ENCODE results near the gene PLEKHA6.

The PLEKHA6 gene

GRCh38 chr1:204341380-204341779 lies 18.3 kb downstream of the PLEKHA6 start:
- Histone ChIP-seq H3K27ac (ENCODE audit: low read length, poor library complexity, severe bottlenecking) (no peak overlapping the region), H3K4me3 (ENCODE audit: insufficient read depth in 1 of 2, low read depth in 1 of 2, low read length in 2 of 2) (no peak overlapping the region), H2AK5ac (ENCODE audit: low read length, severe bottlenecking) (no peak overlapping the region), H3K27me3 (ENCODE audit: control insufficient read depth in 1 of 2, insufficient read depth in 1 of 2, low read length in 2 of 2) (peaks cover 11 to 80% of the 10 kb centered on the region in 2 experiments), H2BK12ac (ENCODE audit: low read length in 2 of 2) (no peak overlapping the region), H2BK5ac (ENCODE audit: low read depth, low read length, poor library complexity, severe bottlenecking) (no peak overlapping the region), H3K9ac (ENCODE audit: low read length) (no peak overlapping the region), H4K8ac (ENCODE audit: low read length) (no peak overlapping the region), H2AFZ (ENCODE audit: low read depth, low read length) (no peak overlapping the region), H4K91ac (ENCODE audit: low read length) (no peak overlapping the region), H3K18ac (ENCODE audit: low read depth in 1 of 2, low read length in 2 of 2) (no peak overlapping the region), H3K36me3 (ENCODE audit: control insufficient read depth in 1 of 2, insufficient read depth in 2 of 2, low read depth in 1 of 2, low read length in 2 of 2) (no peaks in the 10 kb centered on the region), H3K23ac (ENCODE audit: low read length in 2 of 2) (no peak overlapping the region), H3K4me1 (ENCODE audit: control insufficient read depth, insufficient read depth, low read depth, low read length) (no peaks in the 10 kb centered on the region), H3K9me3 (ENCODE audit: control insufficient read depth, low read length) (no peaks in the 10 kb centered on the region), H2BK15ac (ENCODE audit: low read depth, poor library complexity, severe bottlenecking) (no peak overlapping the region), H3K4me2 (ENCODE audit: low read length, poor library complexity, severe bottlenecking) (no peak overlapping the region), H3K4ac (ENCODE audit: low read depth in 1 of 2, low read length in 2 of 2) (no peak overlapping the region), H3K79me1 (replicated peaks; ENCODE audit: low read length, poor library complexity, severe bottlenecking) (no peaks in the 10 kb centered on the region), H3K14ac (ENCODE audit: low read length in 2 of 2) (no peak overlapping the region), H2BK120ac (ENCODE audit: low read depth, low read length) (no peak overlapping the region)
- no peak for DNase-seq

GRCh38 chr1:204340081-204340889 lies 19.4 kb downstream of the PLEKHA6 start:
- no peak overlapping the region for H2BK15ac ChIP-seq (ENCODE audit: low read depth, poor library complexity, severe bottlenecking)
- no peaks in the 10 kb centered on the region for H3K36me3 ChIP-seq (ENCODE audit: control insufficient read depth in 1 of 2, insufficient read depth in 2 of 2, low read depth in 1 of 2, low read length in 2 of 2)
- H3K27ac ChIP-seq (ENCODE audit: low read length, poor library complexity, severe bottlenecking) = no peak overlapping the region
- no peak overlapping the region for H4K91ac ChIP-seq (ENCODE audit: low read length)
- no peaks in the 10 kb centered on the region for H3K9me3 ChIP-seq (ENCODE audit: control insufficient read depth, low read length)
- no peak for DNase-seq
- H2AK5ac ChIP-seq (ENCODE audit: low read length, severe bottlenecking) = no peak overlapping the region
- no peak overlapping the region for H4K8ac ChIP-seq (ENCODE audit: low read length)
- no peak overlapping the region for H3K18ac ChIP-seq (ENCODE audit: low read depth in 1 of 2, low read length in 2 of 2)
- H3K4ac ChIP-seq (ENCODE audit: low read depth in 1 of 2, low read length in 2 of 2) = no peak overlapping the region
- no peak overlapping the region for H2BK5ac ChIP-seq (ENCODE audit: low read depth, low read length, poor library complexity, severe bottlenecking)
- H2AFZ ChIP-seq (ENCODE audit: low read depth, low read length) = no peak overlapping the region
- H3K14ac ChIP-seq (ENCODE audit: low read length in 2 of 2) = peak overlapping the region in 1 of 2 experiments; percentile 7
- peaks cover 17 to 78% of the 10 kb centered on the region in 2 experiments for H3K27me3 ChIP-seq (ENCODE audit: control insufficient read depth in 1 of 2, insufficient read depth in 1 of 2, low read length in 2 of 2)
- H2BK12ac ChIP-seq (ENCODE audit: low read length in 2 of 2) = peak overlapping the region; percentile 6 to 38
- H3K9ac ChIP-seq (ENCODE audit: low read length) = no peak overlapping the region
- H3K23ac ChIP-seq (ENCODE audit: low read length in 2 of 2) = no peak overlapping the region
- H2BK120ac ChIP-seq (ENCODE audit: low read depth, low read length) = no peak overlapping the region
- H3K4me3 ChIP-seq (ENCODE audit: insufficient read depth in 1 of 2, low read depth in 1 of 2, low read length in 2 of 2) = no peak overlapping the region
- 64% methylated on average over 12 of the region's 12 CpGs for WGBS
- H3K4me2 ChIP-seq (ENCODE audit: low read length, poor library complexity, severe bottlenecking) = no peak overlapping the region
- H3K79me1 ChIP-seq (replicated peaks; ENCODE audit: low read length, poor library complexity, severe bottlenecking) = no peaks in the 10 kb centered on the region
- H3K4me1 ChIP-seq (ENCODE audit: control insufficient read depth, insufficient read depth, low read depth, low read length) = no peaks in the 10 kb centered on the region

DNA sequence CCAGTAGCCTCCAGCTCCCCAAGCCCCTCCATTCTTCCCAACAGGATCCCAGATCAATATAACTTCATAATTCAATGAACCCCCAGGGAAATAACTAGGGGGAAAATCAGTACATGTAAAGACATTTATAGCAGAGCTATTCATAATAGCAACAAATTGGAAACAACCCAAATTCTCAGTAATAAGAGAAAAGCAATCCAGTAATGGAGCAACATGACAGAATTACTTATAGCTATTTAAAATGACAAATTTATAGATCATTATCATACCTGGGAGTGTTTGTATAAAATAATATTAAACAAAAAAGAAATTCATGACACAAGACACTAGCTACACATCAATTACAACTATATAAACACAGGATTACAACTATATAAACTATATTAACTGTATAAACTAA lies 20.2 kb downstream of the PLEKHA6 start:
- H2BK12ac ChIP-seq (ENCODE audit: low read length in 2 of 2) = no peak overlapping the region
- no peak overlapping the region for H2BK120ac ChIP-seq (ENCODE audit: low read depth, low read length)
- H2AFZ ChIP-seq (ENCODE audit: low read depth, low read length) = no peak overlapping the region
- H3K9ac ChIP-seq (ENCODE audit: low read length) = no peak overlapping the region
- no peaks in the 10 kb centered on the region for H3K9me3 ChIP-seq (ENCODE audit: control insufficient read depth, low read length)
- no peak overlapping the region for H3K4me2 ChIP-seq (ENCODE audit: low read length, poor library complexity, severe bottlenecking)
- H3K4me1 ChIP-seq (ENCODE audit: control insufficient read depth, insufficient read depth, low read depth, low read length) = no peaks in the 10 kb centered on the region
- no peak overlapping the region for H3K4ac ChIP-seq (ENCODE audit: low read depth in 1 of 2, low read length in 2 of 2)
- DNase-seq = no peak
- no peak overlapping the region for H3K14ac ChIP-seq (ENCODE audit: low read length in 2 of 2)
- no peaks in the 10 kb centered on the region for H3K36me3 ChIP-seq (ENCODE audit: control insufficient read depth in 1 of 2, insufficient read depth in 2 of 2, low read depth in 1 of 2, low read length in 2 of 2)
- H3K18ac ChIP-seq (ENCODE audit: low read depth in 1 of 2, low read length in 2 of 2) = no peak overlapping the region
- H3K4me3 ChIP-seq (ENCODE audit: insufficient read depth in 1 of 2, low read depth in 1 of 2, low read length in 2 of 2) = no peak overlapping the region
- no peak overlapping the region for H4K8ac ChIP-seq (ENCODE audit: low read length)
- H3K27me3 ChIP-seq (ENCODE audit: control insufficient read depth in 1 of 2, insufficient read depth in 1 of 2, low read length in 2 of 2) = peaks cover 20 to 79% of the 10 kb centered on the region in 2 experiments
- H4K91ac ChIP-seq (ENCODE audit: low read length) = no peak overlapping the region
- no peak overlapping the region for H2AK5ac ChIP-seq (ENCODE audit: low read length, severe bottlenecking)
- H3K23ac ChIP-seq (ENCODE audit: low read length in 2 of 2) = no peak overlapping the region
- H2BK5ac ChIP-seq (ENCODE audit: low read depth, low read length, poor library complexity, severe bottlenecking) = no peak overlapping the region
- H3K79me1 ChIP-seq (replicated peaks; ENCODE audit: low read length, poor library complexity, severe bottlenecking) = no peaks in the 10 kb centered on the region
- H2BK15ac ChIP-seq (ENCODE audit: low read depth, poor library complexity, severe bottlenecking) = no peak overlapping the region
- H3K27ac ChIP-seq (ENCODE audit: low read length, poor library complexity, severe bottlenecking) = no peak overlapping the region

- Histone ChIP-seq H3K23ac (ENCODE audit: low read length in 2 of 2) (no peak overlapping the region), H3K79me1 (replicated peaks; ENCODE audit: low read length, poor library complexity, severe bottlenecking) (no peaks in the 10 kb centered on the region), H3K4me3 (ENCODE audit: insufficient read depth in 1 of 2, low read depth in 1 of 2, low read length in 2 of 2) (no peak overlapping the region), H3K27ac (ENCODE audit: low read length, poor library complexity, severe bottlenecking) (no peak overlapping the region), H2BK120ac (ENCODE audit: low read depth, low read length) (no peak overlapping the region), H3K9me3 (ENCODE audit: control insufficient read depth, low read length) (no peaks in the 10 kb centered on the region), H2BK15ac (ENCODE audit: low read depth, poor library complexity, severe bottlenecking) (no peak overlapping the region), H2AK5ac (ENCODE audit: low read length, severe bottlenecking) (no peak overlapping the region), H4K8ac (ENCODE audit: low read length) (no peak overlapping the region), H2BK5ac (ENCODE audit: low read depth, low read length, poor library complexity, severe bottlenecking) (no peak overlapping the region), H3K4me2 (ENCODE audit: low read length, poor library complexity, severe bottlenecking) (no peak overlapping the region), H3K36me3 (ENCODE audit: control insufficient read depth in 1 of 2, insufficient read depth in 2 of 2, low read depth in 1 of 2, low read length in 2 of 2) (no peaks in the 10 kb centered on the region), H3K9ac (ENCODE audit: low read length) (no peak overlapping the region), H3K4ac (ENCODE audit: low read depth in 1 of 2, low read length in 2 of 2) (no peak overlapping the region), H2AFZ (ENCODE audit: low read depth, low read length) (no peak overlapping the region), H4K91ac (ENCODE audit: low read length) (no peak overlapping the region), H3K4me1 (ENCODE audit: control insufficient read depth, insufficient read depth, low read depth, low read length) (no peaks in the 10 kb centered on the region), H2BK12ac (ENCODE audit: low read length in 2 of 2) (peak overlapping the region in 1 of 2 experiments; percentile 9), H3K27me3 (ENCODE audit: control insufficient read depth in 1 of 2, insufficient read depth in 1 of 2, low read length in 2 of 2) (peaks cover 22 to 80% of the 10 kb centered on the region in 2 experiments), H3K14ac (ENCODE audit: low read length in 2 of 2) (no peak overlapping the region), H3K18ac (ENCODE audit: low read depth in 1 of 2, low read length in 2 of 2) (no peak overlapping the region)
- 95% methylated on average over 11 of the region's 12 CpGs for WGBS
- DNase-seq = no peak
Measured at GRCh38 chr1:204338997-204339396, 20.7 kb downstream of the PLEKHA6 start.

All from mesenchymal stem cell (in vitro differentiated cells and primary cell).